Left forelimb (tissue), 1 donor: ENCODE measurements around the gene SLC4A9.
A peak's percentile ranks its signal among the peaks of the same experiment; 100 is the strongest.
"Not testable (repeated sequence)": the region's sequence is repeated elsewhere in the genome, so short reads cannot be mapped to it uniquely, and the experiment has no call there.

Experiments
- DNase-seq: peaks from one replicate; pipeline ENCODE4 v3.0.0-alpha.2; 2018; ENCODE audit warnings: low spot score

The SLC4A9 gene

GRCh38 chr5:140339636-140340035, 20.4 kb upstream of the SLC4A9 start:
- DNase-seq = no peak

- no peak for DNase-seq
Measured at GRCh38 chr5:140340605-140341121, 19.3 kb upstream of the SLC4A9 start.

- DNase-seq = no peak
Measured at GRCh38 chr5:140341591-140341990, 18.4 kb upstream of the SLC4A9 start.

- no peak for DNase-seq
Measured at GRCh38 chr5:140342287-140342686, 17.7 kb upstream of the SLC4A9 start.

GRCh38 chr5:140342896-140343295, 17.1 kb upstream of the SLC4A9 start:
- DNase-seq = no peak

GRCh38 chr5:140343849-140344248, 16.1 kb upstream of the SLC4A9 start:
- DNase-seq = not testable (repeated sequence)

- no peak for DNase-seq
Measured at GRCh38 chr5:140344683-140345423, 15.1 kb upstream of the SLC4A9 start.

GRCh38 chr5:140345919-140346347, 14.1 kb upstream of the SLC4A9 start:
- DNase-seq = peak; percentile 73

- peak; percentile 86 for DNase-seq
Measured at GRCh38 chr5:140346348-140347221, 13.4 kb upstream of the SLC4A9 start, which contains the start of gene HBEGF. Gene HBEGF (minus strand): TSS chr5:140346603. CDS start chr5:140346328, 275 bp downstream.

GRCh38 chr5:140347360-140347759, 12.6 kb upstream of the SLC4A9 start:
- no peak for DNase-seq

- no peak for DNase-seq
Measured at GRCh38 chr5:140348104-140348503, 11.9 kb upstream of the SLC4A9 start.

- no peak for DNase-seq
Measured at GRCh38 chr5:140349244-140349643, 10.8 kb upstream of the SLC4A9 start.

GRCh38 chr5:140351609-140352334, 8.2 kb upstream of the SLC4A9 start:
- no peak for DNase-seq

GRCh38 chr5:140355546-140355945, 4.4 kb upstream of the SLC4A9 start:
- no peak for DNase-seq

GRCh38 chr5:140356853-140357725, 2.9 kb upstream of the SLC4A9 start:
- no peak for DNase-seq

GRCh38 chr5:140357726-140358093, 2.3 kb upstream of the SLC4A9 start:
- peak; percentile 83 for DNase-seq

GRCh38 chr5:140358738-140359310, 1.2 kb upstream of the SLC4A9 start:
- no peak for DNase-seq

- DNase-seq = no peak
Measured at GRCh38 chr5:140360681-140361479, 886 bp downstream of the SLC4A9 start.

GRCh38 chr5:140361901-140362300, 1.9 kb downstream of the SLC4A9 start:
- no peak for DNase-seq

GRCh38 chr5:140362311-140362710, 2.3 kb downstream of the SLC4A9 start:
- DNase-seq = no peak
